Measurements from ENCODE around the gene UGT2A2.
"Not testable (repeated sequence)": the region's sequence is repeated elsewhere in the genome, so short reads cannot be mapped to it uniquely, and the experiment has no call there.

The UGT2A2 gene

GRCh38 chr4:69639542-69639941 lies at the start of gene UGT2A2:
Gene UGT2A2 (minus strand): TSS chr4:69639642. CDS start chr4:69639640, 2 bp downstream.
- no peak for DNase-seq

GRCh38 chr4:69684804-69685203 lies 45.4 kb upstream of the UGT2A2 start:
- no peak for DNase-seq

- no peak for DNase-seq
Measured at GRCh38 chr4:69668680-69669079, 29.2 kb upstream of the UGT2A2 start.

GRCh38 chr4:69664009-69664408 lies 24.6 kb upstream of the UGT2A2 start:
- DNase-seq: not testable (repeated sequence)

- DNase-seq: not testable (repeated sequence)
Measured at GRCh38 chr4:69661130-69661803, 21.8 kb upstream of the UGT2A2 start.

GRCh38 chr4:69658133-69658532 lies 18.7 kb upstream of the UGT2A2 start:
- DNase-seq: no peak

- DNase-seq: no peak
Measured at GRCh38 chr4:69656653-69657158, 17.3 kb upstream of the UGT2A2 start.

GRCh38 chr4:69653147-69653546 lies 13.7 kb upstream of the UGT2A2 start, which contains the start of gene UGT2A1:
Gene UGT2A1 (minus strand): TSS chr4:69653247. CDS start chr4:69647644, 5,603 bp downstream.
- DNase-seq: no peak

- no peak for DNase-seq
Measured at GRCh38 chr4:69650872-69651271, 11.4 kb upstream of the UGT2A2 start.

- DNase-seq: peak; percentile 45
Measured at GRCh38 chr4:69649629-69650028, 10.2 kb upstream of the UGT2A2 start.

GRCh38 chr4:69649207-69649606 lies 9.8 kb upstream of the UGT2A2 start:
- DNase-seq: no peak

- no peak for DNase-seq
Measured at GRCh38 chr4:69642961-69643360, 3.5 kb upstream of the UGT2A2 start.

- no peak for DNase-seq
Measured at GRCh38 chr4:69640289-69640688, 847 bp upstream of the UGT2A2 start.

GRCh38 chr4:69617083-69617694 lies 22.3 kb downstream of the UGT2A2 start:
- peak; percentile 50 for DNase-seq

GRCh38 chr4:69610484-69610883 lies 29.0 kb downstream of the UGT2A2 start:
- DNase-seq: peak; percentile 4

GRCh38 chr4:69601065-69601464 lies 38.4 kb downstream of the UGT2A2 start:
- no peak for DNase-seq

GRCh38 chr4:69600013-69600412 lies 39.4 kb downstream of the UGT2A2 start:
- no peak for DNase-seq

- no peak for DNase-seq
Measured at GRCh38 chr4:69594382-69594781, 45.1 kb downstream of the UGT2A2 start.

- no peak for DNase-seq
Measured at GRCh38 chr4:69591364-69591763, 48.1 kb downstream of the UGT2A2 start.

- DNase-seq: no peak
Measured at GRCh38 chr4:69589884-69590283, 49.6 kb downstream of the UGT2A2 start.

- no peak for DNase-seq
Measured at GRCh38 chr4:69584135-69584534, 55.3 kb downstream of the UGT2A2 start.

- DNase-seq: no peak
Measured at GRCh38 chr4:69583543-69583942, 55.9 kb downstream of the UGT2A2 start.

GRCh38 chr4:69577245-69577644 lies 62.2 kb downstream of the UGT2A2 start:
- DNase-seq: no peak

GRCh38 chr4:69576251-69576877 lies 63.1 kb downstream of the UGT2A2 start:
- DNase-seq: no peak

Data from hematopoietic multipotent progenitor cell treated with erythropoietin and hydrocortisone succinate and interleukin-3 and kit ligand, for 4 days (in vitro differentiated cells).